GM19395 (cell line): Measurements from ENCODE around the gene VPS13D.
"Not testable (repeated sequence)": the region's sequence is repeated elsewhere in the genome, so short reads cannot be mapped to it uniquely, and the experiment has no call there.

Experiments
- ATAC-seq: cut with Tn5 transposase; IDR thresholded peaks from one replicate; pipeline ENCODE4 v1.9.1; 2021; ENCODE audit warnings: mild to moderate bottlenecking, moderate library complexity; ENCODE audit not compliant: unreplicated experiment

Gene VPS13D

GRCh38 chr1:12444329-12444841 lies 214.6 kb downstream of the VPS13D start:
- ATAC-seq = no peak

GRCh38 chr1:12445257-12445656 lies 215.4 kb downstream of the VPS13D start:
- no peak for ATAC-seq

GRCh38 chr1:12446593-12446992 lies 216.8 kb downstream of the VPS13D start:
- no peak for ATAC-seq

GRCh38 chr1:12447307-12447706 lies 217.5 kb downstream of the VPS13D start:
- no peak for ATAC-seq

GRCh38 chr1:12447849-12448312 lies 218.1 kb downstream of the VPS13D start:
- no peak for ATAC-seq

GRCh38 chr1:12448746-12449177 lies 218.9 kb downstream of the VPS13D start:
- ATAC-seq = no peak

GRCh38 chr1:12450090-12450755 lies 220.4 kb downstream of the VPS13D start:
- no peak for ATAC-seq

GRCh38 chr1:12450756-12451559 lies 221.1 kb downstream of the VPS13D start:
- no peak for ATAC-seq

- no peak for ATAC-seq
Measured at GRCh38 chr1:12451560-12451900, 221.7 kb downstream of the VPS13D start.

- no peak for ATAC-seq
Measured at GRCh38 chr1:12452262-12452661, 222.4 kb downstream of the VPS13D start.

GRCh38 chr1:12453400-12454343 lies 223.8 kb downstream of the VPS13D start:
- no peak for ATAC-seq

GRCh38 chr1:12454406-12455391 lies 224.9 kb downstream of the VPS13D start:
- ATAC-seq = no peak

- ATAC-seq = not testable (repeated sequence)
Measured at GRCh38 chr1:12456081-12456480, 226.3 kb downstream of the VPS13D start.

GRCh38 chr1:12456979-12457378 lies 227.1 kb downstream of the VPS13D start:
- no peak for ATAC-seq

GRCh38 chr1:12457771-12458170 lies 227.9 kb downstream of the VPS13D start:
- no peak for ATAC-seq

- no peak for ATAC-seq
Measured at GRCh38 chr1:12458571-12458970, 228.7 kb downstream of the VPS13D start.

GRCh38 chr1:12460121-12460520 lies 230.3 kb downstream of the VPS13D start:
- ATAC-seq = no peak

- ATAC-seq = no peak
Measured at GRCh38 chr1:12460911-12461621, 231.2 kb downstream of the VPS13D start.

GRCh38 chr1:12461754-12462153 lies 231.9 kb downstream of the VPS13D start:
- no peak for ATAC-seq
